Fibroblast of lung (primary cell): ENCODE results near the gene CDK10.

Experiments used
- CTCF ChIP-seq, 2 donors: IDR thresholded peaks in 1 of 2; conservative IDR thresholded peaks in 1 of 2; 1 replicate in 1 of 2; 2 replicates in 1 of 2; pipeline ENCODE4 v1.5.1; 2011 to 2012; ENCODE audit warnings: low read length in 2 of 2, control low read depth in 1 of 2, inconsistent platforms in 1 of 2, low read depth in 1 of 2, mild to moderate bottlenecking in 1 of 2
- EZH2 ChIP-seq: IDR thresholded peaks from 2 replicates; pipeline ENCODE4 v1.5.1; 2012; ENCODE audit warnings: low read length, control low read depth, mild to moderate bottlenecking; ENCODE audit errors: missing control alignments

- TF ChIP-seq CTCF (conservative IDR thresholded peaks at IDR 0.05 in 1 of 2, IDR thresholded peaks at IDR 0.05 in 1 of 2; ENCODE audit: low read depth in 1 of 2, low read length in 2 of 2) (no peak), EZH2 (no peak)
Observed at GRCh38 chr16:89729293-89729692, 42.8 kb downstream of the CDK10 start.
